Endothelial cell of umbilical vein (primary cell): ENCODE measurements around the gene SCTR. TPM values are rescaled to one million over a fixed set of nuclear protein-coding genes. Genes with fewer than 3 reads are reported as not detected.

Experiments
- BruUV-seq: library from RNA; stranded (reverse); fragments of 400-500 nt; replicated peaks from 2 replicates; lab custom pipeline; 2021; lab: Mats Ljungman, UMichigan
- CTCF ChIA-PET: fragments of 300-600, 350-600 bp; sonication (Branson Sonifier 250); formaldehyde crosslinking; loops from one replicate; lab custom pipeline; 2021; ENCODE audit warnings: antibody characterized with exemption, inconsistent platforms; lab: Charles Lee
- POLR2A ChIA-PET: fragments of 300-600, 350-600 bp; sonication (Branson Sonifier 250); formaldehyde crosslinking; loops from one replicate; lab custom pipeline; 2021; ENCODE audit warnings: antibody characterized with exemption, inconsistent platforms; lab: Charles Lee
- DNase-seq: peaks from one replicate; pipeline ENCODE4 v3.0.0-alpha.2; 2011; ENCODE audit warnings: low read depth, low spot score
- FAIRE-seq: peaks from 2 replicates; lab custom pipeline; 2011; peaks lifted over from hg19 to GRCh38; lab: Jason Lieb, UNC
- H2AFZ ChIP-seq: 2 replicates; pipeline ENCODE4 v1.6.0; 2012; ENCODE audit warnings: low read depth, low read length, control low read depth, inconsistent platforms
- H3K27ac ChIP-seq: 2 replicates; pipeline ENCODE4 v1.5.1; 2011; ENCODE audit warnings: low read depth, mild to moderate bottlenecking, control low read depth, low read length, moderate library complexity; ENCODE audit not compliant: insufficient read depth
- H3K27me3 ChIP-seq, 2 experiments: 2 replicates each; pipeline versions ENCODE4 v1.6.0 to v1.6.1; 2011; ENCODE audit warnings: low read length in 2 of 2, mixed read lengths in 1 of 2; ENCODE audit not compliant: control insufficient read depth in 2 of 2, insufficient read depth in 2 of 2
- H3K36me3 ChIP-seq, 2 experiments: 2 replicates in 1 of 2; 3 replicates in 1 of 2; pipeline ENCODE4 v1.5.1; 2011; ENCODE audit warnings: low read length in 2 of 2, mild to moderate bottlenecking in 1 of 2, moderate library complexity in 1 of 2; ENCODE audit not compliant: control insufficient read depth in 2 of 2, insufficient read depth in 2 of 2; ENCODE audit errors: extremely low read depth in 1 of 2
- H3K4me1 ChIP-seq: 3 replicates; pipeline ENCODE4 v1.5.1; 2011; ENCODE audit warnings: mild to moderate bottlenecking, low read length; ENCODE audit not compliant: control insufficient read depth, insufficient read depth; ENCODE audit errors: extremely low read depth
- H3K4me2 ChIP-seq: 2 replicates; pipeline ENCODE4 v1.6.1; 2011; ENCODE audit warnings: low read length, control low read depth, mixed read lengths; ENCODE audit not compliant: insufficient read depth
- H3K4me3 ChIP-seq, 3 experiments: fragments of 200-600 bp in 1 of 3; sonication (generic), shearing (Covaris generic) in 1 of 3; replicated peaks in 1 of 3; 2 replicates each; pipeline ENCODE4 v1.5.1; 2011 to 2016; ENCODE audit warnings: control low read depth in 3 of 3, low read length in 3 of 3, mild to moderate bottlenecking in 2 of 3, inconsistent platforms in 1 of 3, low read depth in 1 of 3, moderate library complexity in 1 of 3; ENCODE audit not compliant: insufficient read depth in 1 of 3
- H3K79me2 ChIP-seq: 2 replicates; pipeline ENCODE4 v1.6.0; 2012; ENCODE audit warnings: low read length, inconsistent platforms; ENCODE audit not compliant: control insufficient read depth, insufficient read depth
- H3K9ac ChIP-seq: replicated peaks from 2 replicates; pipeline ENCODE3; 2011; ENCODE audit warnings: low read length, control low read depth; ENCODE audit not compliant: insufficient read depth; ENCODE audit errors: extremely low read depth
- H3K9me1 ChIP-seq: replicated peaks from 3 replicates; pipeline ENCODE4 v1.6.0; 2011; ENCODE audit warnings: mild to moderate bottlenecking, low read length; ENCODE audit not compliant: control insufficient read depth, insufficient read depth; ENCODE audit errors: extremely low read depth
- H3K9me3 ChIP-seq: replicated peaks from 2 replicates; pipeline ENCODE4 v1.5.1; 2012; ENCODE audit warnings: low read length, inconsistent platforms; ENCODE audit not compliant: control insufficient read depth, insufficient read depth
- H4K20me1 ChIP-seq: replicated peaks from 2 replicates; pipeline ENCODE3; 2011; ENCODE audit warnings: mild to moderate bottlenecking, low read length; ENCODE audit not compliant: control insufficient read depth, insufficient read depth; ENCODE audit errors: extremely low read depth
- CTCF ChIP-seq, 2 donors: IDR thresholded peaks; 1 replicate in 1 of 2; 2 replicates in 1 of 2; pipeline ENCODE4 v1.5.1; 2011; ENCODE audit warnings: low read length in 2 of 2, mild to moderate bottlenecking in 2 of 2, moderate library complexity in 2 of 2, control low read depth in 1 of 2, inconsistent platforms in 1 of 2, low read depth in 1 of 2; ENCODE audit not compliant: insufficient read depth in 1 of 2; ENCODE audit errors: extremely low read depth in 1 of 2
- EZH2 ChIP-seq: IDR thresholded peaks from 2 replicates; pipeline ENCODE4 v1.6.1; 2012; ENCODE audit warnings: borderline replicate concordance, low read depth, mild to moderate bottlenecking, moderate library complexity, low read length, inconsistent platforms; ENCODE audit not compliant: severe bottlenecking
- FOS ChIP-seq: IDR thresholded peaks from 2 replicates; pipeline ENCODE4 v1.6.1; 2011; ENCODE audit warnings: mild to moderate bottlenecking, low read length, moderate library complexity, borderline replicate concordance; ENCODE audit not compliant: insufficient read depth
- GATA2 ChIP-seq: IDR thresholded peaks from 2 replicates; pipeline ENCODE4 v1.7.0; 2011; ENCODE audit warnings: low read depth, mild to moderate bottlenecking, moderate library complexity, mixed read lengths, low read length; ENCODE audit not compliant: insufficient read length, insufficient read depth
- JUN ChIP-seq: IDR thresholded peaks from 2 replicates; pipeline ENCODE4 v1.6.1; 2011; ENCODE audit warnings: borderline replicate concordance, low read depth; ENCODE audit not compliant: insufficient read length, insufficient read depth
- MAX ChIP-seq: IDR thresholded peaks from 2 replicates; pipeline ENCODE4 v1.6.1; 2011; ENCODE audit not compliant: insufficient read depth, insufficient read length
- MYC ChIP-seq: IDR thresholded peaks from one replicate; pipeline ENCODE4 v1.6.1; 2011; ENCODE audit warnings: mild to moderate bottlenecking, low read depth, low read length
- POLR2A ChIP-seq: IDR thresholded peaks from 2 replicates; pipeline ENCODE4 v1.6.1; 2012; ENCODE audit warnings: low read depth, mild to moderate bottlenecking, control low read depth, low read length
- POLR2AphosphoS5 ChIP-seq: IDR thresholded peaks from 2 replicates; pipeline ENCODE4 v1.6.1; 2012; ENCODE audit warnings: low read depth, mild to moderate bottlenecking, control low read depth, low read length, moderate library complexity; ENCODE audit not compliant: insufficient read depth
- dilution Hi-C: fragments of 300-500 bp; cut with MboI; formaldehyde crosslinking; loops from one replicate; pipeline ENCODE4 v1.15.0; 2019; ENCODE audit warnings: low sequenced_read_pairs; ENCODE audit not compliant: extremely low pct_ligation_motif_present
- intact Hi-C: fragments of 100-400 bp; cut with micrococcal nuclease; formaldehyde crosslinking; loops from one replicate; pipeline ENCODE4 v1.10.0; 2022
- polyA plus RNA-seq, 4 experiments: library from polyadenylated mRNA; depleted of rRNA in 3 of 4; stranded (reverse) in 3 of 4; unstranded in 1 of 4; fragments of >200 nt; gene quantifications; 2 replicates each; pipeline versions ENCODE4 v1.2.1 to v1.2.3, GENCODE V29; 2011 to 2012; ENCODE audit warnings: missing spikeins in 1 of 4
- total RNA-seq: library from RNA; stranded (reverse); gene quantifications from 2 replicates; pipeline ENCODE4 v1.2.3, GENCODE V29; 2021

The SCTR gene
- total and polyA plus RNA-seq, 2 donors (not counting 3 experiments of a cell fraction or from before 2014, with no cell fraction given) = not detected

GRCh38 chr2:119448427-119449141 lies 75.7 kb downstream of the SCTR start:
- FAIRE-seq (no peak), DNase-seq (no peak)
- no TSS peak for BruUV-seq
- Histone ChIP-seq H2AFZ (no peak overlapping the region), H4K20me1 (no peaks in the 10 kb centered on the region), H3K9me1 (no peaks in the 10 kb centered on the region), H3K9ac (no peak overlapping the region), H3K9me3 (no peaks in the 10 kb centered on the region), H3K27me3 (peaks cover 0 to 6% of the 10 kb centered on the region in 2 experiments), H3K79me2 (no peaks in the 10 kb centered on the region), H3K27ac (no peak overlapping the region), H3K4me2 (no peak overlapping the region), H3K36me3 (no peaks in the 10 kb centered on the region), H3K4me1 (no peaks in the 10 kb centered on the region), H3K4me3 (no peak overlapping the region)
- CTCF ChIA-PET = interaction anchor here (1.2 to 1.3 kb wide), 2 partner anchors 10 to 28 kb away, joined by 3 read pairs; no protein-coding TSS in a partner anchor
- POLR2A ChIA-PET = no interaction called here
- intact Hi-C loops = no loop called here
- dilution Hi-C loops = no loop called here
- no peak for TF ChIP-seq GATA2
- TF ChIP-seq POLR2A = no peak
- no peak for TF ChIP-seq MAX
- no peak for TF ChIP-seq CTCF (IDR thresholded peaks at IDR 0.05; ENCODE audit: extremely low read depth in 1 of 2, insufficient read depth in 1 of 2, low read depth in 1 of 2, low read length in 2 of 2)

GRCh38 chr2:119446037-119446436 lies 78.2 kb downstream of the SCTR start:
- BruUV-seq = no TSS peak
- DNase-seq (no peak), FAIRE-seq (no peak)
- intact Hi-C loops (no loop called here), dilution Hi-C loops (no loop called here)
- ChIA-PET POLR2A (no interaction called here), CTCF (no interaction called here)
- no peaks in the 10 kb centered on the region for H3K4me1 ChIP-seq
- H3K4me2 ChIP-seq = no peak overlapping the region
- H3K9me3 ChIP-seq = no peaks in the 10 kb centered on the region
- no peaks in the 10 kb centered on the region for H4K20me1 ChIP-seq
- H3K9me1 ChIP-seq = no peaks in the 10 kb centered on the region
- H3K4me3 ChIP-seq = no peak overlapping the region
- no peaks in the 10 kb centered on the region for H3K79me2 ChIP-seq
- H3K27me3 ChIP-seq = peaks cover 0 to 6% of the 10 kb centered on the region in 2 experiments
- no peak overlapping the region for H3K27ac ChIP-seq
- TF ChIP-seq MAX (no peak), POLR2A (no peak), EZH2 (no peak), POLR2AphosphoS5 (no peak), JUN (no peak), MYC (no peak), FOS (no peak), CTCF (IDR thresholded peaks at IDR 0.05; ENCODE audit: extremely low read depth in 1 of 2, insufficient read depth in 1 of 2, low read depth in 1 of 2, low read length in 2 of 2) (no peak), GATA2 (no peak)
- H2AFZ ChIP-seq = no peak overlapping the region
- H3K9ac ChIP-seq = no peak overlapping the region
- H3K36me3 ChIP-seq = no peaks in the 10 kb centered on the region
